Measurements from ENCODE around the gene LPAR5.
A peak's percentile ranks its signal among the peaks of the same experiment; 100 is the strongest.
"Not testable (repeated sequence)": the region's sequence is repeated elsewhere in the genome, so short reads cannot be mapped to it uniquely, and the experiment has no call there.

The LPAR5 gene

GRCh38 chr12:6606331-6607131 is 29.2 kb downstream of the LPAR5 start:
- DNase-seq (ENCODE audit: low read depth), result peak; percentile 56

- peak; percentile 40 for DNase-seq (ENCODE audit: low read depth)
These were observed 30.1 kb downstream of the LPAR5 start for GRCh38 chr12:6605421-6606330.

- no peak for DNase-seq (ENCODE audit: low read depth)
These were observed 31.3 kb downstream of the LPAR5 start for GRCh38 chr12:6604259-6605029.

GRCh38 chr12:6603095-6603567 is 32.6 kb downstream of the LPAR5 start:
- no peak for DNase-seq (ENCODE audit: low read depth)

- no peak for DNase-seq (ENCODE audit: low read depth)
These were observed 33.2 kb downstream of the LPAR5 start for GRCh38 chr12:6602526-6602925.

- not testable (repeated sequence) for DNase-seq (ENCODE audit: low read depth)
These were observed 40.1 kb downstream of the LPAR5 start for GRCh38 chr12:6595673-6596072.

GRCh38 chr12:6592087-6592486 is 43.7 kb downstream of the LPAR5 start:
- no peak for DNase-seq (ENCODE audit: low read depth)

- not testable (repeated sequence) for DNase-seq (ENCODE audit: low read depth)
These were observed 49.2 kb downstream of the LPAR5 start for GRCh38 chr12:6586569-6586968.

GRCh38 chr12:6584293-6584692 is 51.5 kb downstream of the LPAR5 start:
- no peak for DNase-seq (ENCODE audit: low read depth)

GRCh38 chr12:6582959-6583358 is 52.8 kb downstream of the LPAR5 start:
- DNase-seq (ENCODE audit: low read depth), result no peak

GRCh38 chr12:6582196-6582595 is 53.6 kb downstream of the LPAR5 start:
- no peak for DNase-seq (ENCODE audit: low read depth)

- no peak for DNase-seq (ENCODE audit: low read depth)
These were observed 60.1 kb downstream of the LPAR5 start for GRCh38 chr12:6575648-6576047.

GRCh38 chr12:6574576-6575295 is 61.0 kb downstream of the LPAR5 start:
- DNase-seq (ENCODE audit: low read depth), result no peak

- DNase-seq (ENCODE audit: low read depth), result no peak
These were observed 62.8 kb downstream of the LPAR5 start for GRCh38 chr12:6573001-6573400.

- no peak for DNase-seq (ENCODE audit: low read depth)
These were observed 65.4 kb downstream of the LPAR5 start for GRCh38 chr12:6570264-6570887.

GRCh38 chr12:6569786-6570185 is 66.0 kb downstream of the LPAR5 start:
- DNase-seq (ENCODE audit: low read depth), result no peak

- DNase-seq (ENCODE audit: low read depth), result no peak
These were observed 66.4 kb downstream of the LPAR5 start for GRCh38 chr12:6569312-6569711.
